OCI-LY3 (cell line): ENCODE data around the gene SAMD4A.

Experiments used
- H2AFZ ChIP-seq: fragments of 200-600, 300-600 bp; shearing (Covaris generic); 2 replicates; pipeline ENCODE4 v1.6.0; 2014; ENCODE audit warnings: antibody characterized with exemption, low read depth, low read length
- H3K27ac ChIP-seq: fragments of 200-600, 300-600 bp; sonication (generic); 2 replicates; pipeline ENCODE4 v1.5.1; 2014; ENCODE audit warnings: mild to moderate bottlenecking, low read length, moderate library complexity, mixed read lengths
- H3K27me3 ChIP-seq: fragments of 200-600, 300-600 bp; sonication (generic); 2 replicates; pipeline ENCODE4 v1.6.1; 2014; ENCODE audit warnings: low read depth, low read length, mixed read lengths
- H3K36me3 ChIP-seq: fragments of 200-600, 300-600 bp; sonication (generic); replicated peaks from 2 replicates; pipeline ENCODE3; 2014; ENCODE audit warnings: low read depth, low read length, mixed read lengths
- H3K4me1 ChIP-seq: fragments of 300-600, 200-600 bp; sonication (generic); 2 replicates; pipeline ENCODE4 v1.6.1; 2014; ENCODE audit warnings: low read length, mixed read lengths
- H3K4me2 ChIP-seq: fragments of 200-600, 300-600 bp; sonication (generic); 2 replicates; pipeline ENCODE4 v1.6.1; 2014; ENCODE audit warnings: low read length, mixed read lengths
- H3K4me3 ChIP-seq: fragments of 300-600, 200-600 bp; sonication (generic); 2 replicates; pipeline ENCODE4 v1.5.1; 2014; ENCODE audit warnings: antibody characterized with exemption, mild to moderate bottlenecking, low read length, moderate library complexity
- H3K79me2 ChIP-seq: fragments of 300-600, 200-600 bp; shearing (Covaris generic); 2 replicates; pipeline ENCODE4 v1.6.1; 2014; ENCODE audit warnings: mild to moderate bottlenecking, low read length, mixed read lengths
- H3K9ac ChIP-seq: fragments of 300-600, 200-600 bp; shearing (Covaris generic); 2 replicates; pipeline ENCODE4 v1.6.0; 2014; ENCODE audit warnings: mild to moderate bottlenecking, low read length, moderate library complexity
- H3K9me3 ChIP-seq: fragments of 200-600, 300-600 bp; shearing (Covaris generic); 2 replicates; pipeline ENCODE4 v1.6.1; 2014; ENCODE audit warnings: low read length, mixed read lengths; ENCODE audit not compliant: insufficient read depth
- H4K20me1 ChIP-seq: fragments of 200-600, 300-600 bp; sonication (generic); 2 replicates; pipeline ENCODE4 v1.6.1; 2016; ENCODE audit warnings: low read length, mixed read lengths; ENCODE audit not compliant: insufficient read depth
- CTCF ChIP-seq: fragments of 200-600, 300-600 bp; sonication (generic); IDR thresholded peaks from 2 replicates; pipeline ENCODE4 v1.5.1; 2014; ENCODE audit warnings: antibody characterized with exemption, low read length, low read depth
- EZH2phosphoT487 ChIP-seq: fragments of 200-600 bp; shearing (Covaris generic); IDR thresholded peaks from 2 replicates; pipeline ENCODE4 v1.6.1; 2018; ENCODE audit warnings: antibody characterized with exemption, mixed run types, low read depth

SAMD4A gene

DNA sequence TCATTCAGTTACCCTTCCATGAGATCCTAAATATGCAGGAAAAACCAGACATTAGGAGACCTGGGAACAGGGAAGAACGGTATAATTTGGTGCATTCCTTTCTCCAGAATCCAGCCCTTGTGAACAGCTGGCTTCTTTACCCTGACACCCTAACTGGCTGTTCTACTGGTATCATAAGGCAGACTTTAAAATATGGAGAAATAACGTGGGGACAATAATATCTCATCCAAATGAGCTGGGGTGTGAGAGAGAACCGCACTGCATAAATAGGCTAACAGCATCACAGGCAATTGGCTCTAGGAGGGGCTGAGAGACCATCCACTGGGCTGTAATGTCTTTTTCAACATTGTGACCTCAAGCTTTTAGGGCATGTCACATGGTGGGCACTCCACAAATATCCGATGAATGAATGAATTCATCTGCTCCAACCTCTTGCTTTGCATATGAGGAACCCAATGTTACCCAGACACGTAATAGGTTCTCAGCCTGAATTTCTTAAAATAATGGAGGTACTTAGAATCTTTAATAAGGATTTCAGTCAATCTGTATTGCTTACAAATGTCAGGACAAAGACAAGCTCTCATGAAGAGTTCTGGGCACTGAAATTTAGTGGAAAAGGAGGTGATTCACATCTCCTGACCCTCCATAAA, 157.9 kb downstream of the SAMD4A start:
- Histone ChIP-seq H3K27me3 (peaks cover 17% of the 10 kb centered on the region; the same call in 1 of the 2 replicates), H3K9me3 (no peaks in the 10 kb centered on the region), H3K4me1 (peaks cover 13% of the 10 kb centered on the region), H3K9ac (no peak overlapping the region), H3K27ac (no peak overlapping the region), H3K4me2 (no peak overlapping the region), H3K4me3 (no peak overlapping the region), H3K36me3 (no peaks in the 10 kb centered on the region), H2AFZ (no peak overlapping the region), H3K79me2 (no peaks in the 10 kb centered on the region), H4K20me1 (no peaks in the 10 kb centered on the region)
- TF ChIP-seq EZH2phosphoT487: no peak
- TF ChIP-seq CTCF: no peak

- Histone ChIP-seq H3K4me2 (no peak overlapping the region), H3K36me3 (no peaks in the 10 kb centered on the region), H3K9ac (no peak overlapping the region), H2AFZ (no peak overlapping the region), H4K20me1 (no peaks in the 10 kb centered on the region), H3K9me3 (no peaks in the 10 kb centered on the region), H3K27me3 (peaks cover 12% of the 10 kb centered on the region; the same call in 1 of the 2 replicates), H3K4me1 (peaks cover 25% of the 10 kb centered on the region), H3K27ac (no peak overlapping the region), H3K4me3 (no peak overlapping the region), H3K79me2 (no peaks in the 10 kb centered on the region)
- TF ChIP-seq EZH2phosphoT487 (no peak), CTCF (no peak)
Observed at GRCh38 chr14:54725998-54726397, 159.1 kb downstream of the SAMD4A start.

DNA sequence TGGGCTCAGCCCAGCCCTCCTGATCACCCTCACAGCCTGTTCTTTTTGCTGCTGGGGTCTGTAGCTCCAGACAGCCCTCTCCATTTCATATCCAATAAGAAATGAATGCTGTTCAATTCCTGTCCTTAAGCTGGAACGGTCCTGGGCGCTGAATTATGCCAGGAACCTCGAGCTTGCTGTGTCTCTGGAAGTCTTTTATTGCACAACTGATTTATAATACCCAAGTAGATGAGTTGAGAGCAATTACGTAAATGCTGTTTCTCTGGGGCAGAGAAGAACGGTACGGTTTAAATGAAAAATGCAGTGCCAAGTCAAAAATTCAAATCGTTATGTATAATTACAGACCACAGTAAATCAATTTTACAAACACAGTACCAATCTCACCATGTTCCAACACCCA, 161.0 kb downstream of the SAMD4A start:
- Histone ChIP-seq H3K9ac (no peak overlapping the region), H2AFZ (no peak overlapping the region), H3K27ac (no peak overlapping the region), H3K4me1 (peaks cover 23% of the 10 kb centered on the region), H3K79me2 (no peaks in the 10 kb centered on the region), H3K9me3 (no peaks in the 10 kb centered on the region), H4K20me1 (no peaks in the 10 kb centered on the region), H3K4me3 (no peak overlapping the region), H3K36me3 (no peaks in the 10 kb centered on the region), H3K27me3 (peaks cover 12% of the 10 kb centered on the region; the same call in 1 of the 2 replicates), H3K4me2 (no peak overlapping the region)
- TF ChIP-seq EZH2phosphoT487 (no peak), CTCF (no peak)

GRCh38 chr14:54728700-54729527, 162.0 kb downstream of the SAMD4A start:
- H3K27me3 ChIP-seq: peaks cover 12% of the 10 kb centered on the region; the same call in 1 of the 2 replicates
- no peaks in the 10 kb centered on the region for H3K79me2 ChIP-seq
- H3K9me3 ChIP-seq: no peaks in the 10 kb centered on the region
- TF ChIP-seq CTCF: no peak
- TF ChIP-seq EZH2phosphoT487: no peak
- H3K9ac ChIP-seq: no peak overlapping the region
- peaks cover 23% of the 10 kb centered on the region for H3K4me1 ChIP-seq
- H2AFZ ChIP-seq: no peak overlapping the region
- no peak overlapping the region for H3K27ac ChIP-seq
- H3K36me3 ChIP-seq: no peaks in the 10 kb centered on the region
- H3K4me2 ChIP-seq: no peak overlapping the region
- no peak overlapping the region for H3K4me3 ChIP-seq
- H4K20me1 ChIP-seq: no peaks in the 10 kb centered on the region
